ENCODE results near the gene ADCY1. TPM values are rescaled to one million over a fixed set of nuclear protein-coding genes. Genes with fewer than 3 reads are reported as not detected.
A peak's percentile ranks its signal among the peaks of the same experiment; 100 is the strongest.

The ADCY1 gene
- total RNA-seq, 2 donors from 2014 or later: 15.3 to 18.5 TPM

GRCh38 chr7:45649560-45650346, 75.6 kb downstream of the ADCY1 start:
- no peak overlapping the region for H3K4me3 Mint-ChIP-seq

DNA sequence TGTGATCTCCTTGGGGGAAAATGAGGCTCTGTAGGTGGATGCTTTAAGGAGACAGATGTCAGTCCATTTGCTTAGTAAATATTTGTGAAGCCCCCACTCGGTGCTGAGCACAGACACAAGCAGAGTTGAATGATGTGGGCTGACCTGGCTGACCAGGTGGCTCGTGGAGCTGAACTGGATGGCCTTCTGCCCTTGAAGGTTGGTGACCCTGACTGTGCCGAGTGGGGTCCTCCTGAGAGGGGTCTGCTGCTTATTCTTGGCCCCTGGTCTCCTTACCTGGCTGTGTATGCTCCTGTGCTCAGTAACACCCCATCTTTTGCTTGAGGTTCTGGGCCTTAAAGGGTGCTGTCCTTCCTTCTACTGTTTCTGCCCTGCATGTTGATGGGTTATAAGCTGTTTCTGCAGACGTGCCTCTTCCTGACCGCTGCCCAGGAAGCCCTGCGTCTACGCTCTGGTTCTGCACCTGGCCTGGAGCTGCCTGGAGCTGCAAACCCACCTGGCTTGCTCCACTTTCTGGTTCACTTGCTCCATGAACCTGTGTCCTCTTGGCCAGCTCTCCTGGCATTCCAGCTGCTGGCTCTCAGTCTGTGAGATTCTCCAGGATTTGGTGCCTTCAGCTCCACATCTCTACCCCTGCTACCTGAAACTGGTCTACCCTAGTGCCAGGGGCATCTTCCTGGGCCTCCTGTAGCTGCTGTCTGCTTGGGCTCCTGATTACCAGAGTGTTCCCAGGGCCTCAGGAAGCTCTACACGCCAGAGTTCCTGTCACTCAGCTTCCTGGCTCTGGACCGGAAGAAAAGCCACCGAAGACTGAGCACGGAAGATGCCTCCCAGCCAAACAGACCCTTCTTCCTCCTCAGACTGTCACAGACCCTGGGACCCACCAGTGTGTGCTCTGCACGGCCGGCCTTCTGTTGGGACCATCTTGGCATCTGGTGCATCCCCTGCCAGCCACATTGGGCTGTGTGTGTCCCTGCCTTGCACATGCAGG, 76.5 kb downstream of the ADCY1 start:
- Histone ChIP-seq H3K4me1 (ENCODE audit: control insufficient read depth, insufficient read depth, low read length) (no peaks in the 10 kb centered on the region), H3K27me3 (ENCODE audit: control insufficient read depth, insufficient read depth, low read length, poor library complexity, severe bottlenecking) (peaks cover 7% of the 10 kb centered on the region), H3K4me3 (ENCODE audit: low read length) (no peak overlapping the region), H3K9me3 (ENCODE audit: control insufficient read depth, low read length) (no peaks in the 10 kb centered on the region), H3K9ac (ENCODE audit: extremely low read depth, low read length, poor library complexity, severe bottlenecking) (no peak overlapping the region), H3K36me3 (ENCODE audit: control insufficient read depth, insufficient read depth, low read length) (no peaks in the 10 kb centered on the region), H3K27ac (ENCODE audit: low read depth, low read length) (no peak overlapping the region)
- Mint-ChIP-seq H3K4me1 (no peaks in the 10 kb centered on the region), H3K36me3 (ENCODE audit: low read depth) (peaks cover 3% of the 10 kb centered on the region), H3K9me3 (no peaks in the 10 kb centered on the region), H3K4me3 (no peak overlapping the region), H3K27me3 (ENCODE audit: insufficient read depth) (peaks cover 1% of the 10 kb centered on the region), H3K27ac (no peak overlapping the region)
- TF ChIP-seq, protein P1, sequence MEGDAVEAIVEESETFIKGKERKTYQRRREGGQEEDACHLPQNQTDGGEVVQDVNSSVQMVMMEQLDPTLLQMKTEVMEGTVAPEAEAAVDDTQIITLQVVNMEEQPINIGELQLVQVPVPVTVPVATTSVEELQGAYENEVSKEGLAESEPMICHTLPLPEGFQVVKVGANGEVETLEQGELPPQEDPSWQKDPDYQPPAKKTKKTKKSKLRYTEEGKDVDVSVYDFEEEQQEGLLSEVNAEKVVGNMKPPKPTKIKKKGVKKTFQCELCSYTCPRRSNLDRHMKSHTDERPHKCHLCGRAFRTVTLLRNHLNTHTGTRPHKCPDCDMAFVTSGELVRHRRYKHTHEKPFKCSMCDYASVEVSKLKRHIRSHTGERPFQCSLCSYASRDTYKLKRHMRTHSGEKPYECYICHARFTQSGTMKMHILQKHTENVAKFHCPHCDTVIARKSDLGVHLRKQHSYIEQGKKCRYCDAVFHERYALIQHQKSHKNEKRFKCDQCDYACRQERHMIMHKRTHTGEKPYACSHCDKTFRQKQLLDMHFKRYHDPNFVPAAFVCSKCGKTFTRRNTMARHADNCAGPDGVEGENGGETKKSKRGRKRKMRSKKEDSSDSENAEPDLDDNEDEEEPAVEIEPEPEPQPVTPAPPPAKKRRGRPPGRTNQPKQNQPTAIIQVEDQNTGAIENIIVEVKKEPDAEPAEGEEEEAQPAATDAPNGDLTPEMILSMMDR (conservative IDR thresholded peaks at IDR 0.05): no peak
- no peak for DNase-seq
- WGBS, 2 experiments (ENCODE audit: insufficient coverage in 1 of 2, insufficient read length in 1 of 2): 90 to 94% methylated on average over 8 to 13 of the region's 13 CpGs

More at GRCh38 chr7:45649560-45650346, 75.6 kb downstream of the ADCY1 start:
- DNase-seq: peak; percentile 19
- Histone ChIP-seq H3K27ac (ENCODE audit: low read depth, low read length) (no peak overlapping the region), H3K27me3 (ENCODE audit: control insufficient read depth, insufficient read depth, low read length, poor library complexity, severe bottlenecking) (peaks cover 16% of the 10 kb centered on the region), H3K36me3 (ENCODE audit: control insufficient read depth, insufficient read depth, low read length) (no peaks in the 10 kb centered on the region), H3K9me3 (ENCODE audit: control insufficient read depth, low read length) (no peaks in the 10 kb centered on the region), H3K9ac (ENCODE audit: extremely low read depth, low read length, poor library complexity, severe bottlenecking) (no peak overlapping the region), H3K4me1 (ENCODE audit: control insufficient read depth, insufficient read depth, low read length) (no peaks in the 10 kb centered on the region), H3K4me3 (ENCODE audit: low read length) (no peak overlapping the region)
- no peaks in the 10 kb centered on the region for H3K36me3 Mint-ChIP-seq (ENCODE audit: low read depth)
- 84 to 92% methylated on average over 3 to 11 of the region's 11 CpGs for WGBS, 2 experiments (ENCODE audit: insufficient coverage in 1 of 2, insufficient read length in 1 of 2)
- no peak overlapping the region for H3K27ac Mint-ChIP-seq
- TF ChIP-seq, protein P1 (conservative IDR thresholded peaks at IDR 0.05): no peak
- H3K4me1 Mint-ChIP-seq: no peaks in the 10 kb centered on the region
- no peaks in the 10 kb centered on the region for H3K9me3 Mint-ChIP-seq
- H3K27me3 Mint-ChIP-seq (ENCODE audit: insufficient read depth): peaks cover 9% of the 10 kb centered on the region

GRCh38 chr7:45651540-45651939, 77.4 kb downstream of the ADCY1 start:
- Histone ChIP-seq H3K27me3 (ENCODE audit: control insufficient read depth, insufficient read depth, low read length, poor library complexity, severe bottlenecking) (peaks cover under 1% of the 10 kb centered on the region), H3K27ac (ENCODE audit: low read depth, low read length) (no peak overlapping the region), H3K4me1 (ENCODE audit: control insufficient read depth, insufficient read depth, low read length) (no peaks in the 10 kb centered on the region), H3K9ac (ENCODE audit: extremely low read depth, low read length, poor library complexity, severe bottlenecking) (no peak overlapping the region), H3K36me3 (ENCODE audit: control insufficient read depth, insufficient read depth, low read length) (no peaks in the 10 kb centered on the region), H3K9me3 (ENCODE audit: control insufficient read depth, low read length) (no peaks in the 10 kb centered on the region), H3K4me3 (ENCODE audit: low read length) (no peak overlapping the region)
- DNase-seq: no peak
- no peak overlapping the region for H3K4me3 Mint-ChIP-seq
- TF ChIP-seq, protein P1 (conservative IDR thresholded peaks at IDR 0.05): no peak
- H3K27me3 Mint-ChIP-seq (ENCODE audit: insufficient read depth): no peaks in the 10 kb centered on the region
- H3K9me3 Mint-ChIP-seq: no peaks in the 10 kb centered on the region
- 88 to 92% methylated on average over 5 to 6 of the region's 6 CpGs for WGBS, 2 experiments (ENCODE audit: insufficient coverage in 1 of 2, insufficient read length in 1 of 2)
- H3K36me3 Mint-ChIP-seq (ENCODE audit: low read depth): peaks cover 3% of the 10 kb centered on the region
- no peak overlapping the region for H3K27ac Mint-ChIP-seq
- H3K4me1 Mint-ChIP-seq: no peaks in the 10 kb centered on the region
